Measurements from ENCODE around the gene ZNF304.

Gene ZNF304

GRCh38 chr19:57350877-57351805, at the start of gene ZNF304:
TSS of gene ZNF304 (plus strand) at chr19:57351271. CDS start at chr19:57351665, 394 bp downstream.
- peak; percentile 66 for DNase-seq (ENCODE audit: low read depth)

DNA sequence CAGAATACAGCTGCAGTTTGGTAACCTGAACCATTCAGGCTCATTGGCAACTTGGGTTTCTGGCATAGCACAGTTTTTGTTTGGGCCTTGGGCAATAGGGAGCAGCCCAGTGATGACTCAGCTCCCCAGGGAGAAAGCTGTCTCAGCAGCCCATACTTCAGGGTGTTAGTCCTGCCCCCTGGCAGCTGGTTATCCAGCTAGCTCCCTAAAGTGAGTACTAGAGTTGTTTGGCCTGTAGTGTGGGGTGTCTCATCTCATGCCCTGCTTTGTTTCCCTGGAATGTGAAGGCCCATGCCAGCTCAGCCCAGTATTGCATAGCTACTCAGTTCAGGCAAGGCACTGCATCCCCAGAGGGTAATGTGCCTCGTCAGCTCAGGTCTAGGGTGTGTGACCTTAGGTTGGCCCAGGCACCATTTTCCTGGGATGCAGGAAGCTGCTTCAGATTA, 49.0 kb upstream of the ZNF304 start:
- DNase-seq (ENCODE audit: low read depth), result no peak

DNA sequence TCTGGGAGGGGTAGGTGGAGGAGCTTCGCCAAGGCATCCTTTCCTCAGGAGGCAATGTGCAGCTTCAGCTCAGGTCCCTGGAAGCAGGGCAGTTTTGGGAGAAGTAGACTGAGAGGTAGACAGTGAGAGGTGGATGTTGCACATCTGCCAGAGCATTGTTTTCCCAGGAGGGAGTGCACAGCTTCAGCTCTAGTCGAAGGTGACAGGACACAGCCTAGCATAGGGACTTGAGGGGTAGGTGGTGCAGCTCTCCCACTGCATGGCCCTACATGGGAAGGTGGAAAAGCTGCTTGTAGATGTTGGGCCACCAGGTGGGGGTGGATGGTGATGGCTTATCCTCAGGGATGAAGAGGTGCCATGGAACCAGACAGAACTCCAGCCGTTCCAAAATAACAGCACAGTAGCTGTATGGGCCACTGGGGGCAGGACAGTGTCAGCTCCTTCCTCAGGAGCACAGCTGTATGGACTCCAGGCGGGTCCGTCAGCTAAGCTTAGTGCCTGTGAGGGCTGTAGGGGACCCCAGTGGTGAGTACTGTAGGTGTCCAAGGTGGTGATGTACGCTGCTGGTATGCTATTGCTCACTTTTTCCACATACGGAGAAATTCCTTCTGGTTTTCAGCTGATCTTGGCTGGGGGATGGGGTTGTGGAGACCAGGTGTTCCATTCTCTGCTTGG, 48.2 kb upstream of the ZNF304 start:
- DNase-seq (ENCODE audit: low read depth), result no peak

DNA sequence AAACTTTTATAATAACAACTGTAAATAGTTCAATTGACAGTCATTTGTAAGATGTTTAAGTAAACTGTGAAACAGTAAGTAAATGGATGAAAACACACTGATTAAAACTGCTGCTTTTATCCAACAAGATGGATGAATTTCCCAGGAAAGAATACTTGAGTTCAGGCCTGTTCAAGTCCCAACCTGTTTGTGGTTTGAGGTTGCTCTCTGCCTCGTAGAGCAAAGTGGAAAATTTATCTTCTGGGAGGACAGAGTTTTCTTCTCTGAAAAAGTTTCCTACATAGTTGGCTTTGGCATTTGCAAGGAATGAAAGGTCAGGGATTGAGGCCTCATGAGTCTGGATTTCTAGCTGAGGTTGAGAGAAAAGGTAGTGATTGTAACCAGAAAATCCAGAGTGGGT, 46.0 kb upstream of the ZNF304 start:
- no peak for DNase-seq (ENCODE audit: low read depth)

DNA sequence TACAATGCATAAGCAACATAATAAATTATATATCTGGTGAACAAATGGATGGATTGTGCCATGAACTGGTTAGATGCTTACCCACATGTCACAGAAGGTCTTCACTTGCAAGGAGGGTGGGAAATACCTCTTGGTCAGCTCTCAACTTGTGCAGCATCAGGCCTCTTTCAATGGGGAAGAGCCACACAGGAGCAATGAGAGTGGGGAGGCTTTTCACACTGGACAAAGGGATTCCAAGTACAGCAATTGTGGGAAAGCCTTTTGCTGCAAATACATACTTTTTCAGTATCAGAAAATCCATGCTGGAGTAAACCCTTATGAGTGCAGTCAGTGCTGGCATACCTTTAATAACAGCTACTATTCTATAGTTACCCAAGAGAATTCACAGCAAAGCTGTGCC, 42.6 kb upstream of the ZNF304 start:
- DNase-seq (ENCODE audit: low read depth), result no peak

DNA sequence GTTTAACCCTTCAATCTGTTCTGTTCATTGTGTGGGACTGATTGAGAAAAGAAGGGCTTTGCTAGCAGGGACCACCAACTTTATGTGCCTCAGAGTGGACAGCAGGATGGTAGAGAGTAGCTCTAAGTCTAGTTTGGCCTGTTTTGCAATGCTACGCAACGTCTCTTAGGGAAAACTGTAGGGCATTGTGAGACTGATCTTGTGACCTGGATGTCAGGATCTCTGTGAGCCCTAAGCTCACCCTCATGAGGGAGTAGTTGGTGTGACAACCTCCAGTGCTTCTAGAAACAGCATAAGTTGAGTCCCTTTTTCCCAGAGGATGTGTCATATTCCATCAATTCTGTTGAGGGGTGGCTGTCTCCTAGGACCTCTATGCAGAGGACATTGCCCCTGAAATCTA, 40.3 kb upstream of the ZNF304 start:
- no peak for DNase-seq (ENCODE audit: low read depth)

DNA sequence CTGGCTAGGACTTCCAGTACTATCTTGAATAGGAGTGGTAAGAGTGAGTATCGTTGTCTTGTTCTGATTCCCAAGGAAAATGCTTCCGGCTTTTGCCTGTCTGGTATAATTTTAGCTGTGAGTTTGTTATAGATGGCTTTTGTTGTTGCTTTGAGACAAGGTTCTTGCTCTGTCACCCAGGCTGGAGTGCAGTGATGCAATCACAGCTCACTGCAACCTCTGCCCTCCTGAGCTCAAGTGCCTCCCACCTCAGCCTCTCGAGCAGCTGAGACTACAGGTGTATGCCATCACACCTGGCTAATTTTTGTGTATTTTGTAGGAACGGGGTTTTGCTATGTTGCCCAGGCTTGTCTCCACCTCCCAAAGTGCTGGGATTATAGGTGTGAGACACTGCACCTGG, 36.9 kb upstream of the ZNF304 start:
- no peak for DNase-seq (ENCODE audit: low read depth)

DNA sequence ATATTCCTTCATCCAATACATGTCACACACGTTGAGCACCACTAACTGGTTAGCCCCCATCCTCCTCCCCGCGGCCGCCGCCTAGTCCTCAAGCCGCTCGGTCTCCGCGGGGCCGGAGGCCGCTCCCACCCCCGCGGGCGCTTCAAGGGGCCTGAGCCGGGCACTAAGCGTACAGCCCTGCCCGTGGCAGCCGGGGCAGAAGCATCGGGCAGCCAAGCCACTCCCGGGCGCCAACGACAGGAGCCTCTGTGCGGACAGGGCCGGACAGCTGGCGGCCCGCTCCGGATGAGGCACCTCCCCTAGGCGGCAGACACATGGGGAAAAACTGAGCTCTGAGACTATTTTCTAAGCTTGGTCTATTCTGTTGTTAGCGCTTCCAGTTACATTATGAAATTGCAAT, 33.6 kb upstream of the ZNF304 start:
- no peak for DNase-seq (ENCODE audit: low read depth)

GRCh38 chr19:57319869-57320179, 31.2 kb upstream of the ZNF304 start:
- DNase-seq (ENCODE audit: low read depth), result no peak

DNA sequence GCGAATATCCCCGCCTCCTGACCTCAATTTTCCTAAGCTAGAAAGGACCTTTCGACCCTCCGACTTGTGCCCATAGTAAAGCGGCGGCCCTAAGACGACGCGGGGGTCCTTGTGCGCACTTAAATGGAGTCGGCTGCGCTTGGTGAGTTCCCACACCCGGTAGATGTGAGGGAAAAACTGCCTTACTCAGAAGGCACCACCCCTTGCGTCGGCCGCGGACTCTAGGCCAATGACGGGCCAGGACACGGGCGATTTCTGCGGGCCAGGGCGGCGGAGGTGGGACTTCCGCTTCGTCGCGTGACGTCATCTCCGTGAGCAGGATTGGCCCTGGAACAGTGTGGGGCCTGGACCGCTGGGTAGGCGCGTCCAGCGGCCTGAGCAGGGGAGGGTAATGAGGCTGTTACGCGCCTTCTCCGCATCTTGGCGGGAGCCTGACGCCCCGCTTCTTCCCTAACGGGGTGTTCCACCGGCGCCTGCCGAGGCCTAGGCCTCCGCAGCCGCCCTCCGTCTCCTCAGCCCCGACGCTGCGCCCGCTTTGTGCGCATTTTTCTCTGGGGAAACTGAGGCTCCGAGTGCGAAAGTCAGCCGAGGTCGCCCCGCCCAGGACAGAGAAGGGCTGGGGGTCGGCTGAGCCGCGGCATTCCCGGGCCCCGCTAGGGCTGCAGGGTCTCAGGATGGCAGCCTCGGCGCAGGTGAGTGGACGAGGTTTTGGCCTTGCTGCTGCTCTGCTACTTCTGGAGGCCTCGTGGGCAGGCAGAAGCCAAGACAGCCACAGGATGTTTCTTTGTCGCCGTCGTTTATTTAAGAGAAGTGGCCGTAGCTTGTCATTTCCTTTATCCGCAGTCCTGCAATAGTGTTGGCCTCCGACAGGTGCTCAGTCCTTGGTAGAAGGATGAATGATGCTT, 30.6 kb upstream of the ZNF304 start, which contains the start of gene ZNF543:
ZNF543 (plus strand) TSS at position 293 of the 905 bp plus-strand sequence; CDS start at position 675, 382 bp downstream.
- DNase-seq (ENCODE audit: low read depth), result peak; percentile 76

DNA sequence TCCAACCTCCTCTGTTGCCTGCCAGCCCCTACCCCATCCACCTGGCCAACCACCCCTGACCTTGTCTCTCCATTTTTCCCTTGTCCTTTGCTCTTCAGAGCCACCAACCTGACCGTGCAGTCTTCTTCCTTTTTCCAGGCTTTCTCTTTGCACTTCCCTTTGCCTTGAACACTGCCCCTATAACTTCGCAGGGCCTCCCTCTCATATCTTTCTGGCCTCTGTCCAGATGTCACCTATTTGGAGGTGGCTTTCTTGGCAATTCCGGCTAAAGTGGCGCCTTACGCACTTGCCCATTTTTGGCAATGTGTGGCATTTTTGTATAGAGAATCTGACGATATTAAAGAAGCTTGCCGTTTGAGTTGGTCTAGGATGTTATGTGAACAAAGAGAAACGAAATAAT, 30.0 kb upstream of the ZNF304 start:
- no peak for DNase-seq (ENCODE audit: low read depth)

DNA sequence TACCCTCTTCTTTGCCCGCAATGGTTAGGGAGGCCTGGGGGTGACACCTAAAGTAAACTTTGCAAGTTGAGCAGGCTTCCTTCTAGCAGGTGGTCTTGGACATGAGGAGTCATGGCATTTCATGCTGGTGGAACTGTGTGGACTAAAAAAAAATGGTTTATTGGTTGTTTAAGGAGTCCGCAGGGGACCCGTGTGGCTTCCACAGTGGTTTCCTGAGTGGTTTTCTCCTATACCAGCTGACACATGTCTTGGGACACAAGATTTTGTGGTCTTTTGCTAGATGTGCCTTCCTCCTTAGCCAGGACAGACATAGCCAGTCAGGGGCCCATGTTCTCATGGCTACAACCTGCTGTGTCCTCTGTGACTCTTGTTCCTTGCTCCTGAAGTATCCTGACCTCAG, 29.3 kb upstream of the ZNF304 start:
- no peak for DNase-seq (ENCODE audit: low read depth)

GRCh38 chr19:57324992-57325391, 26.1 kb upstream of the ZNF304 start:
- no peak for DNase-seq (ENCODE audit: low read depth)

DNA sequence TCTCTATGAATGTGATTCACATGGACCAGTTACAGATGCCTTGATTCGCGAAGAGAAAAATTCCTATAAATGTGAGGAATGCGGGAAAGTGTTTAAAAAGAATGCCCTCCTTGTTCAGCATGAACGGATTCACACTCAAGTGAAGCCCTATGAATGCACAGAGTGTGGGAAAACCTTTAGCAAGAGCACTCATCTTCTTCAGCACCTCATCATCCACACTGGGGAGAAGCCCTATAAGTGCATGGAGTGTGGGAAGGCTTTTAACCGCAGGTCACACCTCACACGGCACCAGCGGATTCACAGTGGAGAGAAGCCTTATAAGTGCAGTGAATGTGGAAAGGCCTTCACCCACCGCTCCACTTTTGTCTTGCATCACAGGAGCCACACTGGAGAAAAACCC, 23.1 kb upstream of the ZNF304 start:
- no peak for DNase-seq (ENCODE audit: low read depth)

DNA sequence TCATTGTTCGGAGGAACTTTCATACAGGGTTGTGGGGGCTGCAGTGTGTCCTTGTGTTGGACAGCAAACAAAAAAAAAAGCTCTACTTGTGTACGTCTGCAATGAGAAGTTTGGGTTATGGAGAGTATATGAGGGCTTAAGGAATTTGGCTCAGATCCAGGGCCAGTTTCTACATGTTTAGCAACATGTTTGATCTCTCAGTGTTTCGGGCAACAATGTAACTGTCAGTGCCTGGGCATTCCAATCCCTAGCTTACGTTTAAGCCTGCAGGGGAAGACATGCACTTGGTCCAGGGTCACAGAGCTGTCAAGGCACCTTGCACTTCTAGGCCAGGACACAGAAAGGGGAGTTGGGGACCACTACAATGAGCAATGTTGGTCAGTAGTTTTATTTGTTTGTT, 16.9 kb upstream of the ZNF304 start:
- no peak for DNase-seq (ENCODE audit: low read depth)

- no peak for DNase-seq (ENCODE audit: low read depth)
These were observed 12.2 kb upstream of the ZNF304 start for GRCh38 chr19:57338877-57339276.

GRCh38 chr19:57342582-57342981, 8.5 kb upstream of the ZNF304 start:
- DNase-seq (ENCODE audit: low read depth), result no peak

GRCh38 chr19:57348136-57348535, 2.9 kb upstream of the ZNF304 start:
- no peak for DNase-seq (ENCODE audit: low read depth)

- no peak for DNase-seq (ENCODE audit: low read depth)
These were observed 796 bp downstream of the ZNF304 start for GRCh38 chr19:57351867-57352266.

DNA sequence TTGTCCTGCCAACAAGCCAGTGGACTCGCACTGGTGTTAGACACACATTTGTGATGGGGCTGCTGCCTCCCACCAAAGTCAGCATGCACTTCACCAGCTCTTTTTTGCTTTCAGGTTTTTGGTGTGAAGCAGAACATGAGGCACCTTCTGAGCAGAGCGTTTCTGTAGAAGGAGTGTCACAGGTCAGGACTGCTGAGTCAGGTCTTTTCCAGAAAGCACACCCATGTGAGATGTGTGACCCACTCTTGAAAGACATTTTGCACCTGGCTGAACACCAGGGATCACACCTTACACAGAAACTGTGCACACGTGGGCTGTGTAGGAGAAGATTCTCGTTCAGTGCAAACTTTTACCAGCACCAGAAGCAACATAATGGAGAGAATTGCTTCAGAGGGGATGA, 4.8 kb downstream of the ZNF304 start:
- no peak for DNase-seq (ENCODE audit: low read depth)

DNA sequence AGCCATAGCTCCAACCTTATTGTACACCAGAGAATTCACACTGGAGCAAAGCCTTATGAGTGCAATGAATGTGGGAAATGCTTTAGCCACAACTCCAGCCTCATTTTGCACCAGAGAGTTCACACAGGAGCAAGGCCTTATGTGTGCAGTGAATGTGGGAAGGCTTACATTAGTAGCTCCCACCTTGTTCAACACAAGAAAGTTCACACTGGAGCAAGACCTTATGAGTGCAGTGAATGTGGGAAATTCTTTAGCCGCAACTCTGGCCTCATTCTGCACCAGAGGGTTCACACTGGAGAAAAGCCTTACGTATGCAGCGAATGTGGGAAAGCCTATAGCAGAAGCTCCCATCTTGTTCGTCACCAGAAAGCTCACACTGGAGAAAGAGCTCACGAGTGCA, 6.3 kb downstream of the ZNF304 start:
- no peak for DNase-seq (ENCODE audit: low read depth)

GRCh38 chr19:57359300-57359699, 8.2 kb downstream of the ZNF304 start:
- no peak for DNase-seq (ENCODE audit: low read depth)
